H9 (cell line): ENCODE measurements around the gene PNPLA1. TPM values are rescaled to one million over a fixed set of nuclear protein-coding genes. Genes with fewer than 3 reads are reported as not detected.

Experiments used
- DNase-seq: peaks from one replicate; pipeline ENCODE4 v3.0.0-alpha.2; 2017
- H2AFZ ChIP-seq: one replicate; pipeline ENCODE4 v1.6.1; 2013; ENCODE audit warnings: mild to moderate bottlenecking, low read length, control low read depth, moderate library complexity
- H2AK5ac ChIP-seq: 2 replicates; pipeline ENCODE4 v1.6.1; 2013; ENCODE audit warnings: low read length, control low read depth, mixed read lengths; ENCODE audit not compliant: insufficient read length
- H2BK120ac ChIP-seq: one replicate; pipeline ENCODE4 v1.6.1; 2013; ENCODE audit warnings: low read depth, mild to moderate bottlenecking, low read length, control low read depth, inconsistent platforms; ENCODE audit not compliant: poor library complexity, severe bottlenecking
- H2BK12ac ChIP-seq: 2 replicates; pipeline ENCODE4 v1.6.1; 2013; ENCODE audit warnings: low read length, control low read depth, mixed read lengths, low read depth; ENCODE audit not compliant: insufficient read length
- H2BK15ac ChIP-seq: 2 replicates; pipeline ENCODE4 v1.6.1; 2013; ENCODE audit warnings: low read depth, low read length, control low read depth
- H2BK20ac ChIP-seq: one replicate; pipeline ENCODE4 v1.6.1; 2013; ENCODE audit warnings: low read depth, mild to moderate bottlenecking, low read length, control low read depth, inconsistent platforms; ENCODE audit not compliant: poor library complexity, severe bottlenecking
- H2BK5ac ChIP-seq: 2 replicates; pipeline ENCODE4 v1.6.1; 2013; ENCODE audit warnings: low read length, control low read depth, mixed read lengths; ENCODE audit not compliant: insufficient read length
- H3K14ac ChIP-seq: 2 replicates; pipeline ENCODE4 v1.6.1; 2013; ENCODE audit warnings: low read length, control low read depth; ENCODE audit not compliant: insufficient read depth
- H3K18ac ChIP-seq: 2 replicates; pipeline ENCODE4 v1.6.1; 2013; ENCODE audit warnings: low read depth, mild to moderate bottlenecking, mixed read lengths, low read length, control low read depth; ENCODE audit not compliant: insufficient read length
- H3K23ac ChIP-seq: 2 replicates; pipeline ENCODE4 v1.6.1; 2013; ENCODE audit warnings: low read length, control low read depth, mixed read lengths, low read depth; ENCODE audit not compliant: insufficient read length
- H3K23me2 ChIP-seq: 2 replicates; pipeline ENCODE4 v1.6.1; 2013; ENCODE audit warnings: low read depth, mild to moderate bottlenecking, mixed read lengths, low read length, control low read depth; ENCODE audit not compliant: insufficient read length, poor library complexity, severe bottlenecking
- H3K27ac ChIP-seq: 2 replicates; pipeline ENCODE4 v1.5.1; 2013; ENCODE audit warnings: low read length, control low read depth, mixed read lengths, low read depth; ENCODE audit not compliant: insufficient read length
- H3K27me3 ChIP-seq: 2 replicates; pipeline ENCODE4 v1.6.1; 2013; ENCODE audit warnings: low read length, control low read depth, inconsistent platforms; ENCODE audit not compliant: insufficient read depth
- H3K4ac ChIP-seq: 2 replicates; pipeline ENCODE4 v1.6.1; 2013; ENCODE audit warnings: low read depth, mild to moderate bottlenecking, control low read depth, inconsistent platforms, low read length, moderate library complexity
- H3K4me1 ChIP-seq: 2 replicates; pipeline ENCODE4 v1.6.1; 2013; ENCODE audit warnings: low read length, control low read depth, inconsistent platforms; ENCODE audit not compliant: insufficient read depth
- H3K4me2 ChIP-seq: 2 replicates; pipeline ENCODE4 v1.6.1; 2013; ENCODE audit warnings: low read length, control low read depth, mixed read lengths; ENCODE audit not compliant: insufficient read length, insufficient read depth
- H3K56ac ChIP-seq: 2 replicates; pipeline ENCODE4 v1.6.1; 2013; ENCODE audit warnings: low read depth, mild to moderate bottlenecking, mixed read lengths, low read length, control low read depth; ENCODE audit not compliant: insufficient read length
- H3K79me1 ChIP-seq: 2 replicates; pipeline ENCODE4 v1.6.1; 2013; ENCODE audit warnings: low read depth, mild to moderate bottlenecking, moderate library complexity, low read length, control low read depth, inconsistent platforms; ENCODE audit not compliant: insufficient read depth, poor library complexity, severe bottlenecking
- H3K79me2 ChIP-seq: 2 replicates; pipeline ENCODE4 v1.6.1; 2013; ENCODE audit warnings: low read length, control low read depth, inconsistent platforms; ENCODE audit not compliant: insufficient read depth
- H3K9ac ChIP-seq: 2 replicates; pipeline ENCODE4 v1.6.1; 2013; ENCODE audit warnings: low read length, control low read depth, mixed read lengths; ENCODE audit not compliant: insufficient read length; ENCODE audit errors: extremely low read depth
- H3K9me3 ChIP-seq: one replicate; pipeline ENCODE4 v1.6.1; 2013; ENCODE audit warnings: low read depth, low read length, inconsistent platforms; ENCODE audit not compliant: control insufficient read depth
- H3T11ph ChIP-seq: one replicate; pipeline ENCODE4 v1.6.1; 2013; ENCODE audit warnings: mild to moderate bottlenecking, low read length, control low read depth, inconsistent platforms
- H4K20me1 ChIP-seq: one replicate; pipeline ENCODE4 v1.6.1; 2013; ENCODE audit not compliant: control insufficient read depth, insufficient read length, insufficient read depth
- H4K5ac ChIP-seq: 2 replicates; pipeline ENCODE4 v1.6.1; 2013; ENCODE audit warnings: low read depth, mild to moderate bottlenecking, mixed read lengths, low read length, control low read depth; ENCODE audit not compliant: insufficient read length
- H4K8ac ChIP-seq: replicated peaks from 2 replicates; pipeline ENCODE4 v1.6.1; 2013; ENCODE audit warnings: low read length, control low read depth, mixed read lengths, low read depth; ENCODE audit not compliant: insufficient read length
- H4K91ac ChIP-seq: 2 replicates; pipeline ENCODE4 v1.6.1; 2013; ENCODE audit warnings: low read depth, mild to moderate bottlenecking, moderate library complexity, mixed read lengths, low read length, control low read depth; ENCODE audit not compliant: insufficient read length
- H3K27ac Mint-ChIP-seq, 3 experiments: 2 replicates in 2 of 3; 3 replicates in 1 of 3; pipeline ENCODE4 v1.8.0; 2020 to 2021; ENCODE audit warnings: mixed read lengths in 3 of 3, mild to moderate bottlenecking in 1 of 3, moderate library complexity in 1 of 3
- H3K27me3 Mint-ChIP-seq: 2 replicates; pipeline ENCODE4 v1.8.0; 2021; ENCODE audit warnings: low read depth, mild to moderate bottlenecking, moderate library complexity, mixed read lengths
- H3K36me3 Mint-ChIP-seq, 3 experiments: 2 replicates in 2 of 3; 3 replicates in 1 of 3; pipeline ENCODE4 v1.8.0; 2020 to 2021; ENCODE audit warnings: low read depth in 3 of 3, mixed read lengths in 3 of 3; ENCODE audit not compliant: insufficient read depth in 1 of 3
- H3K4me1 Mint-ChIP-seq, 2 experiments: 2 replicates each; pipeline ENCODE4 v1.8.0; 2020; ENCODE audit warnings: mixed read lengths in 2 of 2
- H3K4me3 Mint-ChIP-seq, 2 experiments: 2 replicates in 1 of 2; 3 replicates in 1 of 2; pipeline ENCODE4 v1.8.0; 2020 to 2021; ENCODE audit warnings: mild to moderate bottlenecking in 2 of 2, mixed read lengths in 2 of 2, moderate library complexity in 1 of 2
- H3K9me3 Mint-ChIP-seq, 2 experiments: 2 replicates in 1 of 2; 3 replicates in 1 of 2; pipeline ENCODE4 v1.8.0; 2020; ENCODE audit warnings: mild to moderate bottlenecking in 2 of 2, mixed read lengths in 2 of 2, moderate library complexity in 1 of 2
- whole genome bisulfite sequencing: extraction: QIAGEN DNeasy Blood & Tissue Kit; methylation state at CpG from one replicate; pipeline ENCODE4 v1.1.7; 2013; ENCODE audit warnings: missing lambda C conversion rate, low lambda C conversion rate, mixed read lengths; ENCODE audit not compliant: insufficient read length; ENCODE audit errors: extremely low coverage; 5-methylcytosine and 5-hydroxymethylcytosine counted together
- total RNA-seq: library from RNA; stranded (reverse); gene quantifications from 2 replicates; pipeline ENCODE4 v1.2.1, GENCODE V29; 2021
- TF ChIP-seq, protein P1 (sequence below): fragments of 200-600 bp; sonication (generic); conservative IDR thresholded peaks from 3 replicates; pipeline ENCODE4 v1.8.0; 2021; ENCODE audit warnings: antibody characterized with exemption, mild to moderate bottlenecking

The PNPLA1 gene
- total RNA-seq, 1 experiment from 2014 or later, result 0.09 TPM

DNA sequence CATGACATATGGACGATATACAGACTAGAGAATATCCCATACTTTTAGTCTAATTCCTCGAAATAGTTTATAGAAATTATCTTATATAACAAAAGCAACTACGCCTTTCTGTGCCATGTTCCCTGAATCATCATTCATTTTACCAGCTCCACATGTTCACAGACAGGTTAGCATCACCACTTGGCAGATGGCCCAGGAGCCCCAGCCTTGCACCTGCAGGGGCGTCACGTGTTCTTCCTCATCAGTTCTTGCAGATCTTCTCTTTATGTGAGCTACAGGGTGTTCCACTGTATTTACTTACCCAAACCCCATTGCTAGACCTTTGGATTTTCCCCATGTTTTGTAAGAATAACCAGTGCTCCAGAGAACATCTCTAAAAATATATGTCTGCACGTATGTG is 79.4 kb downstream of the PNPLA1 start:
- H2BK120ac ChIP-seq, result no peak overlapping the region
- no peak for DNase-seq
- H4K8ac ChIP-seq, result no peak overlapping the region
- H3K23ac ChIP-seq, result no peak overlapping the region
- Mint-ChIP-seq H3K36me3 (peaks cover 0 to 2% (median 0%) of the 10 kb centered on the region in 3 experiments; a peak in 2 of 7 replicates), H3K27me3 (peaks cover 4% of the 10 kb centered on the region), H3K4me1 (peaks cover 0 to 3% of the 10 kb centered on the region in 2 experiments; a peak in 1 of 4 replicates), H3K4me3 (no peak overlapping the region), H3K9me3 (peaks cover 2 to 3% of the 10 kb centered on the region in 2 experiments; a peak in 2 of 5 replicates), H3K27ac (no peak overlapping the region)
- no peaks in the 10 kb centered on the region for H3K4me1 ChIP-seq
- H4K91ac ChIP-seq, result no peak overlapping the region
- H2BK12ac ChIP-seq, result no peak overlapping the region
- no peak overlapping the region for H2AK5ac ChIP-seq
- no peak overlapping the region for H2BK20ac ChIP-seq
- H3K9me3 ChIP-seq, result no peaks in the 10 kb centered on the region
- H3K56ac ChIP-seq, result no peak overlapping the region
- no peak overlapping the region for H4K5ac ChIP-seq
- no CpG with 5 or more reads among the region's 6 CpGs for WGBS
- no peaks in the 10 kb centered on the region for H3K79me2 ChIP-seq
- H3K9ac ChIP-seq, result no peak overlapping the region
- H3K4ac ChIP-seq, result no peak overlapping the region
- no peak overlapping the region for H2BK5ac ChIP-seq
- H3K27me3 ChIP-seq, result no peaks in the 10 kb centered on the region
- H3K79me1 ChIP-seq, result no peaks in the 10 kb centered on the region
- H2AFZ ChIP-seq, result no peak overlapping the region
- H2BK15ac ChIP-seq, result no peak overlapping the region
- no peak overlapping the region for H3K18ac ChIP-seq
- no peaks in the 10 kb centered on the region for H3K23me2 ChIP-seq
- no peak overlapping the region for H3K27ac ChIP-seq
- H3T11ph ChIP-seq, result no peak overlapping the region
- TF ChIP-seq, protein P1, sequence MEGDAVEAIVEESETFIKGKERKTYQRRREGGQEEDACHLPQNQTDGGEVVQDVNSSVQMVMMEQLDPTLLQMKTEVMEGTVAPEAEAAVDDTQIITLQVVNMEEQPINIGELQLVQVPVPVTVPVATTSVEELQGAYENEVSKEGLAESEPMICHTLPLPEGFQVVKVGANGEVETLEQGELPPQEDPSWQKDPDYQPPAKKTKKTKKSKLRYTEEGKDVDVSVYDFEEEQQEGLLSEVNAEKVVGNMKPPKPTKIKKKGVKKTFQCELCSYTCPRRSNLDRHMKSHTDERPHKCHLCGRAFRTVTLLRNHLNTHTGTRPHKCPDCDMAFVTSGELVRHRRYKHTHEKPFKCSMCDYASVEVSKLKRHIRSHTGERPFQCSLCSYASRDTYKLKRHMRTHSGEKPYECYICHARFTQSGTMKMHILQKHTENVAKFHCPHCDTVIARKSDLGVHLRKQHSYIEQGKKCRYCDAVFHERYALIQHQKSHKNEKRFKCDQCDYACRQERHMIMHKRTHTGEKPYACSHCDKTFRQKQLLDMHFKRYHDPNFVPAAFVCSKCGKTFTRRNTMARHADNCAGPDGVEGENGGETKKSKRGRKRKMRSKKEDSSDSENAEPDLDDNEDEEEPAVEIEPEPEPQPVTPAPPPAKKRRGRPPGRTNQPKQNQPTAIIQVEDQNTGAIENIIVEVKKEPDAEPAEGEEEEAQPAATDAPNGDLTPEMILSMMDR, result no peak
- no peak overlapping the region for H3K4me2 ChIP-seq
- no peaks in the 10 kb centered on the region for H4K20me1 ChIP-seq
- no peak overlapping the region for H3K14ac ChIP-seq
